H9 (cell line): ENCODE data around the gene S100A2. TPM values are rescaled to one million over a fixed set of nuclear protein-coding genes. Genes with fewer than 3 reads are reported as not detected.

ENCODE experiments used
- DNase-seq: peaks from one replicate; pipeline ENCODE4 v3.0.0-alpha.2; 2017
- H2AFZ ChIP-seq: one replicate; pipeline ENCODE4 v1.6.1; 2013; ENCODE audit warnings: mild to moderate bottlenecking, low read length, control low read depth, moderate library complexity
- H2AK5ac ChIP-seq: 2 replicates; pipeline ENCODE4 v1.6.1; 2013; ENCODE audit warnings: low read length, control low read depth, mixed read lengths; ENCODE audit not compliant: insufficient read length
- H2BK120ac ChIP-seq: one replicate; pipeline ENCODE4 v1.6.1; 2013; ENCODE audit warnings: low read depth, mild to moderate bottlenecking, low read length, control low read depth, inconsistent platforms; ENCODE audit not compliant: poor library complexity, severe bottlenecking
- H2BK12ac ChIP-seq: 2 replicates; pipeline ENCODE4 v1.6.1; 2013; ENCODE audit warnings: low read length, control low read depth, mixed read lengths, low read depth; ENCODE audit not compliant: insufficient read length
- H2BK15ac ChIP-seq: 2 replicates; pipeline ENCODE4 v1.6.1; 2013; ENCODE audit warnings: low read depth, low read length, control low read depth
- H2BK20ac ChIP-seq: one replicate; pipeline ENCODE4 v1.6.1; 2013; ENCODE audit warnings: low read depth, mild to moderate bottlenecking, low read length, control low read depth, inconsistent platforms; ENCODE audit not compliant: poor library complexity, severe bottlenecking
- H2BK5ac ChIP-seq: 2 replicates; pipeline ENCODE4 v1.6.1; 2013; ENCODE audit warnings: low read length, control low read depth, mixed read lengths; ENCODE audit not compliant: insufficient read length
- H3K14ac ChIP-seq: 2 replicates; pipeline ENCODE4 v1.6.1; 2013; ENCODE audit warnings: low read length, control low read depth; ENCODE audit not compliant: insufficient read depth
- H3K18ac ChIP-seq: 2 replicates; pipeline ENCODE4 v1.6.1; 2013; ENCODE audit warnings: low read depth, mild to moderate bottlenecking, mixed read lengths, low read length, control low read depth; ENCODE audit not compliant: insufficient read length
- H3K23ac ChIP-seq: 2 replicates; pipeline ENCODE4 v1.6.1; 2013; ENCODE audit warnings: low read length, control low read depth, mixed read lengths, low read depth; ENCODE audit not compliant: insufficient read length
- H3K23me2 ChIP-seq: 2 replicates; pipeline ENCODE4 v1.6.1; 2013; ENCODE audit warnings: low read depth, mild to moderate bottlenecking, mixed read lengths, low read length, control low read depth; ENCODE audit not compliant: insufficient read length, poor library complexity, severe bottlenecking
- H3K27ac ChIP-seq: 2 replicates; pipeline ENCODE4 v1.5.1; 2013; ENCODE audit warnings: low read length, control low read depth, mixed read lengths, low read depth; ENCODE audit not compliant: insufficient read length
- H3K27me3 ChIP-seq: 2 replicates; pipeline ENCODE4 v1.6.1; 2013; ENCODE audit warnings: low read length, control low read depth, inconsistent platforms; ENCODE audit not compliant: insufficient read depth
- H3K4ac ChIP-seq: 2 replicates; pipeline ENCODE4 v1.6.1; 2013; ENCODE audit warnings: low read depth, mild to moderate bottlenecking, control low read depth, inconsistent platforms, low read length, moderate library complexity
- H3K4me1 ChIP-seq: 2 replicates; pipeline ENCODE4 v1.6.1; 2013; ENCODE audit warnings: low read length, control low read depth, inconsistent platforms; ENCODE audit not compliant: insufficient read depth
- H3K4me2 ChIP-seq: 2 replicates; pipeline ENCODE4 v1.6.1; 2013; ENCODE audit warnings: low read length, control low read depth, mixed read lengths; ENCODE audit not compliant: insufficient read length, insufficient read depth
- H3K56ac ChIP-seq: 2 replicates; pipeline ENCODE4 v1.6.1; 2013; ENCODE audit warnings: low read depth, mild to moderate bottlenecking, mixed read lengths, low read length, control low read depth; ENCODE audit not compliant: insufficient read length
- H3K79me1 ChIP-seq: 2 replicates; pipeline ENCODE4 v1.6.1; 2013; ENCODE audit warnings: low read depth, mild to moderate bottlenecking, moderate library complexity, low read length, control low read depth, inconsistent platforms; ENCODE audit not compliant: insufficient read depth, poor library complexity, severe bottlenecking
- H3K79me2 ChIP-seq: 2 replicates; pipeline ENCODE4 v1.6.1; 2013; ENCODE audit warnings: low read length, control low read depth, inconsistent platforms; ENCODE audit not compliant: insufficient read depth
- H3K9ac ChIP-seq: 2 replicates; pipeline ENCODE4 v1.6.1; 2013; ENCODE audit warnings: low read length, control low read depth, mixed read lengths; ENCODE audit not compliant: insufficient read length; ENCODE audit errors: extremely low read depth
- H3K9me3 ChIP-seq: one replicate; pipeline ENCODE4 v1.6.1; 2013; ENCODE audit warnings: low read depth, low read length, inconsistent platforms; ENCODE audit not compliant: control insufficient read depth
- H3T11ph ChIP-seq: one replicate; pipeline ENCODE4 v1.6.1; 2013; ENCODE audit warnings: mild to moderate bottlenecking, low read length, control low read depth, inconsistent platforms
- H4K20me1 ChIP-seq: one replicate; pipeline ENCODE4 v1.6.1; 2013; ENCODE audit not compliant: control insufficient read depth, insufficient read length, insufficient read depth
- H4K5ac ChIP-seq: 2 replicates; pipeline ENCODE4 v1.6.1; 2013; ENCODE audit warnings: low read depth, mild to moderate bottlenecking, mixed read lengths, low read length, control low read depth; ENCODE audit not compliant: insufficient read length
- H4K8ac ChIP-seq: replicated peaks from 2 replicates; pipeline ENCODE4 v1.6.1; 2013; ENCODE audit warnings: low read length, control low read depth, mixed read lengths, low read depth; ENCODE audit not compliant: insufficient read length
- H4K91ac ChIP-seq: 2 replicates; pipeline ENCODE4 v1.6.1; 2013; ENCODE audit warnings: low read depth, mild to moderate bottlenecking, moderate library complexity, mixed read lengths, low read length, control low read depth; ENCODE audit not compliant: insufficient read length
- H3K27ac Mint-ChIP-seq, 3 experiments: 2 replicates in 2 of 3; 3 replicates in 1 of 3; pipeline ENCODE4 v1.8.0; 2020 to 2021; ENCODE audit warnings: mixed read lengths in 3 of 3, mild to moderate bottlenecking in 1 of 3, moderate library complexity in 1 of 3
- H3K27me3 Mint-ChIP-seq: 2 replicates; pipeline ENCODE4 v1.8.0; 2021; ENCODE audit warnings: low read depth, mild to moderate bottlenecking, moderate library complexity, mixed read lengths
- H3K36me3 Mint-ChIP-seq, 3 experiments: 2 replicates in 2 of 3; 3 replicates in 1 of 3; pipeline ENCODE4 v1.8.0; 2020 to 2021; ENCODE audit warnings: low read depth in 3 of 3, mixed read lengths in 3 of 3; ENCODE audit not compliant: insufficient read depth in 1 of 3
- H3K4me1 Mint-ChIP-seq, 2 experiments: 2 replicates each; pipeline ENCODE4 v1.8.0; 2020; ENCODE audit warnings: mixed read lengths in 2 of 2
- H3K4me3 Mint-ChIP-seq, 2 experiments: 2 replicates in 1 of 2; 3 replicates in 1 of 2; pipeline ENCODE4 v1.8.0; 2020 to 2021; ENCODE audit warnings: mild to moderate bottlenecking in 2 of 2, mixed read lengths in 2 of 2, moderate library complexity in 1 of 2
- H3K9me3 Mint-ChIP-seq, 2 experiments: 2 replicates in 1 of 2; 3 replicates in 1 of 2; pipeline ENCODE4 v1.8.0; 2020; ENCODE audit warnings: mild to moderate bottlenecking in 2 of 2, mixed read lengths in 2 of 2, moderate library complexity in 1 of 2
- CTCF ChIP-seq: fragments of 200-600 bp; sonication (generic); conservative IDR thresholded peaks from 3 replicates; pipeline ENCODE4 v1.8.0; 2021; ENCODE audit warnings: antibody characterized with exemption, mild to moderate bottlenecking
- WGBS: extraction: QIAGEN DNeasy Blood & Tissue Kit; methylation state at CpG from one replicate; pipeline ENCODE4 v1.1.7; 2013; ENCODE audit warnings: missing lambda C conversion rate, low lambda C conversion rate, mixed read lengths; ENCODE audit not compliant: insufficient read length; ENCODE audit errors: extremely low coverage; 5-methylcytosine and 5-hydroxymethylcytosine counted together
- total RNA-seq: library from RNA; stranded (reverse); gene quantifications from 2 replicates; pipeline ENCODE4 v1.2.1, GENCODE V29; 2021

The S100A2 gene
- total RNA-seq, 1 experiment from 2014 or later, result 0.57 TPM

- no peaks in the 10 kb centered on the region for H3K36me3 Mint-ChIP-seq
- no peak overlapping the region for H3K9ac ChIP-seq
Observed at GRCh38 chr1:153567621-153568366, 2.1 kb upstream of the S100A2 start.

More at GRCh38 chr1:153567621-153568366, 2.1 kb upstream of the S100A2 start:
- H3K14ac ChIP-seq, result 0 out of 2 replicates have a peak overlapping the region, but pooled peaks have one; percentile 28
- peak overlapping the region; percentile 4 for H3K18ac ChIP-seq
- no peak overlapping the region for H3K4ac ChIP-seq
- Mint-ChIP-seq H3K27ac (peak overlapping the region in 2 of 3 experiments; percentile 4 to 91; a peak in 3 of 7 replicates), H3K4me3 (peak overlapping the region in 1 of 2 experiments; percentile 39; a peak in 3 of 5 replicates), H3K9me3 (no peaks in the 10 kb centered on the region), H3K4me1 (peaks cover 33 to 35% of the 10 kb centered on the region in 2 experiments), H3K27me3 (peaks cover 15% of the 10 kb centered on the region)
- H2BK20ac ChIP-seq, result no peak overlapping the region
- H2AK5ac ChIP-seq, result no peak overlapping the region
- no peak overlapping the region for H4K8ac ChIP-seq
- H2BK15ac ChIP-seq, result no peak overlapping the region
- H3K23ac ChIP-seq, result no peak overlapping the region
- no peak overlapping the region for H4K91ac ChIP-seq
- H2BK120ac ChIP-seq, result no peak overlapping the region
- H4K5ac ChIP-seq, result no peak overlapping the region
- TF ChIP-seq CTCF, result no peak
- no peak overlapping the region for H3K56ac ChIP-seq
- no peaks in the 10 kb centered on the region for H3K79me1 ChIP-seq
- H3K27me3 ChIP-seq, result no peaks in the 10 kb centered on the region
- no peak overlapping the region for H3T11ph ChIP-seq
- H2AFZ ChIP-seq, result no peak overlapping the region
- no peaks in the 10 kb centered on the region for H3K9me3 ChIP-seq
- H3K4me1 ChIP-seq, result peaks cover 7% of the 10 kb centered on the region; the same call in 1 of the 2 replicates
- no peak overlapping the region for H3K27ac ChIP-seq
- H2BK12ac ChIP-seq, result no peak overlapping the region
- H2BK5ac ChIP-seq, result no peak overlapping the region
- DNase-seq, result peak; percentile 53
- no CpG with 5 or more reads among the region's 22 CpGs for WGBS
- no peaks in the 10 kb centered on the region for H3K23me2 ChIP-seq
- H4K20me1 ChIP-seq, result peaks cover 3% of the 10 kb centered on the region
- peak overlapping the region; percentile 23 for H3K4me2 ChIP-seq
- no peaks in the 10 kb centered on the region for H3K79me2 ChIP-seq
